T-helper 1 cell treated with Interleukin-12 subunit alpha and Interleukin-12 subunit beta and Interleukin-4 antibody, amounts not matched to agents 30 μg/mL and 1 μg/mL, for 36 hours (primary cell): ENCODE measurements around the gene AUTS2.

Source experiments
- H3K27ac Mint-ChIP-seq: one replicate; pipeline ENCODE4 v1.8.0; 2021; ENCODE audit warnings: mild to moderate bottlenecking, mixed read lengths
- H3K27me3 Mint-ChIP-seq: one replicate; pipeline ENCODE4 v1.8.0; 2021; ENCODE audit warnings: low read depth, mixed read lengths
- H3K36me3 Mint-ChIP-seq: one replicate; pipeline ENCODE4 v1.8.0; 2021; ENCODE audit warnings: low read depth, mixed read lengths
- H3K4me1 Mint-ChIP-seq: one replicate; pipeline ENCODE4 v1.8.0; 2021; ENCODE audit warnings: low read depth, mixed read lengths
- H3K4me3 Mint-ChIP-seq: one replicate; pipeline ENCODE4 v1.8.0; 2021; ENCODE audit warnings: mild to moderate bottlenecking, moderate library complexity, mixed read lengths
- H3K9me3 Mint-ChIP-seq: one replicate; pipeline ENCODE4 v1.8.0; 2021; ENCODE audit warnings: mixed read lengths

Gene AUTS2

DNA sequence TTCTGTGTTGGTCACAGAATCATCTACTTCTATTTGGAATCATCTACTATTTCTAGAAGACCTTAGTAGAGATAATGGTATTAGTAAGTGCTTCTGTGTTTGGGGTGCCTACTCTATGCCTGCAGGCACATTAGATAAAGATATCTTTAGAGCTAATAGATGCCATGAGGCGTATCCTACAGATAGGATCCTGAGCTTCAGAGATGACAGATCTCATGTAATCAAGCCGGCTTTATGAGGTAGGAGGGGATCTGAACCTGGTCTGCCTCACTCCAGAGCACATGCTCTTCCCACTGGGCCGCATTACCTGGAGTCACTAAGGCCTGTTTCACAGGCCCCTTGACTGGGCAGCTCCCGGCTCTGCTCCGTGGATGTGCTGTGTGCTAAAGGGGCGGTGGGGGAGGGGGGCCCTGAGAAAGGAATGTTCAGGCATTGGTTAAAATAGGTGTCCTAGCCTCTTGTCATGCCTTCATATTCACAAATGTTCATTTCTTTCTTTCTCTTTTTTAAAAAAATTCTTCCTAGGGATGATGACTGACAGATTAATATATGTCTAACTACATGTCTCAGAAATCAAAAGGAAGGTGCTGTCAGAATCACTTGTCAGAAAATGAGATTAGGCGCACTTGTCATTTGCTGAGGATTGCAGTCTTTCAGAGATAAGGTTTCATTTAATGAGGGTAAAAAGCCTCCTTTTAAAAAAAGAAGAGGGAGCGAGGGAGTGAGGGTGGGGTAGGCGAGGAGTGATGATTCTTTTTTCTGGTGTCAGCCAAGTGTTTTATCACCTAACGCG lies 1075.7 kb downstream of the AUTS2 start:
- no peaks in the 10 kb centered on the region for H3K36me3 Mint-ChIP-seq
- H3K27ac Mint-ChIP-seq: no peak overlapping the region
- no peak overlapping the region for H3K4me3 Mint-ChIP-seq
- H3K4me1 Mint-ChIP-seq: peaks cover 4% of the 10 kb centered on the region
- H3K9me3 Mint-ChIP-seq: peaks cover 3% of the 10 kb centered on the region
- H3K27me3 Mint-ChIP-seq: peaks cover 4% of the 10 kb centered on the region

DNA sequence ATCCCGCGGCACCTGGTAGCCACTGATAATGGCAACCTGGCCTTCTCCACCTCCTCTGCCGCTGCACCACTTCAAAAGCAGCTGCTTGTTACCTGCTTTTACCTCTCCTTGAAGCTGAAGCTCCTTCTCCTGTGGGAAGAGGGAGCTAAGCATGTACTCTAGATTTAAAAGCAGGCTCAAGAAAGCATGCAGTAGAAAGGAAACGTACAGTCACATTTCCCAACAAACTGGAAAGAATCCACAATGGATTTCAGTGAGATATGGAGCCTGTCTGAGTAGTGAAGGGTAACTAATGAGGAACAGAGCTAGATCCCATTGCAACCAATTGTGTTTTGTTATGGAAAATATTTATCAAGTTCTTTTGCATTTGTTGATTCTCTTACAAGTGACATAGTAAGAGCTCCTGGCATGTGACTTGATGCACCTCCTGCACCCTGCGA lies 1076.3 kb downstream of the AUTS2 start:
- H3K4me1 Mint-ChIP-seq: peaks cover 7% of the 10 kb centered on the region
- no peaks in the 10 kb centered on the region for H3K36me3 Mint-ChIP-seq
- H3K27ac Mint-ChIP-seq: no peak overlapping the region
- no peak overlapping the region for H3K4me3 Mint-ChIP-seq
- H3K27me3 Mint-ChIP-seq: peaks cover 4% of the 10 kb centered on the region
- H3K9me3 Mint-ChIP-seq: peaks cover 3% of the 10 kb centered on the region

DNA sequence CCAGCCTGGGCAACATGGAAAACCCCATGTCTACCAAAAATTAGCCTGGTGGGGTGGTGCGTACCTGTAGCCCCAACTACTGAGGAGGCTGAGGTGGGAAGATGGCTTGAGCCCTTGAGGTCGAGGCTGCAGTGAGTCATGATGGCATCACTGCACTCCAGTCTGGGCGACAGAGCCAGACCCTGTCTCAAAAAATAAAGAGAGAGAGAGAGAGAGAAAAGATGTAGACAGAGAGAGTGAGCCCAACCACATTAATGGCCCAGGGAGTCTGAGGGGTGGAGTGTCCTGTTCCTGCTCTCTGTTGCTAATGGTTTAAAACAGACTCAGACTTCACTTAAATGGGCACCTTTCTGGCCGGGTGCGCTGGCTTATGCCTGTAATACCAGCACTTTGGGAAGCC lies 1078.0 kb downstream of the AUTS2 start:
- H3K4me1 Mint-ChIP-seq: peaks cover 13% of the 10 kb centered on the region
- no peak overlapping the region for H3K27ac Mint-ChIP-seq
- peaks cover 4% of the 10 kb centered on the region for H3K27me3 Mint-ChIP-seq

DNA sequence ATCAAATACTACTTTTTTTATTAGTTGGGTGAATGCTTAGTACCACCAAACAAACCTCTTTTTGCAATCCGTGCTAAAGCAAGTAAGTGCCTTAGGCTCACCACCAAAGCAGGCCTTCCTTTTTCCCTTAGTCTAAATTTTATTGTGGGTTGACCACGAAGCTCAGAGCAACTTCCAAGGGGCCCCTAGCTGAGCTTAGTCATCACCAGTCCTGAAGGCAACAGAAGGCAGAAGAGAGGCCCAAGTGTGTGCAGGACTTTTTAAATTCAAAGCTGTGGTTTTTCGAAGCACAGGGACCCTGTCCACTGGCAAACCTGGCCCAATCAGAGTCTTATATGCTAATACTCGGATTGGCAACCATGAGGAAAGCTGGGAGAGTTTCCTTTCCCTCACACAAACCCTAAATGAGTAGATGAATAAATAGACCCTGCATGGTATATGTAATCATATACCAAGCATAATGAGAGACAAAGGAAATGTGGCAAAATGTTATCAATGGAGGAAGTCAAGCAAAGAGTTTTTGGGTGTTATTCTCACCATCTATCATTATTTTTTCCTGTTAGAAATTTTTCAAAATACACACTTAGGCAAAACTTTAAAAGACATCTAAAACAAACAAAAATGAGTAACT lies 1080.5 kb downstream of the AUTS2 start:
- peaks cover 4% of the 10 kb centered on the region for H3K27me3 Mint-ChIP-seq
- no peak overlapping the region for H3K4me3 Mint-ChIP-seq
- H3K36me3 Mint-ChIP-seq: no peaks in the 10 kb centered on the region
- peaks cover 22% of the 10 kb centered on the region for H3K4me1 Mint-ChIP-seq
- no peaks in the 10 kb centered on the region for H3K9me3 Mint-ChIP-seq
- H3K27ac Mint-ChIP-seq: peak overlapping the region; percentile 23

More for the DNA sequence above, 1078.0 kb downstream of the AUTS2 start:
- no peaks in the 10 kb centered on the region for H3K36me3 Mint-ChIP-seq
- H3K4me3 Mint-ChIP-seq: no peak overlapping the region
- peaks cover 3% of the 10 kb centered on the region for H3K9me3 Mint-ChIP-seq

DNA sequence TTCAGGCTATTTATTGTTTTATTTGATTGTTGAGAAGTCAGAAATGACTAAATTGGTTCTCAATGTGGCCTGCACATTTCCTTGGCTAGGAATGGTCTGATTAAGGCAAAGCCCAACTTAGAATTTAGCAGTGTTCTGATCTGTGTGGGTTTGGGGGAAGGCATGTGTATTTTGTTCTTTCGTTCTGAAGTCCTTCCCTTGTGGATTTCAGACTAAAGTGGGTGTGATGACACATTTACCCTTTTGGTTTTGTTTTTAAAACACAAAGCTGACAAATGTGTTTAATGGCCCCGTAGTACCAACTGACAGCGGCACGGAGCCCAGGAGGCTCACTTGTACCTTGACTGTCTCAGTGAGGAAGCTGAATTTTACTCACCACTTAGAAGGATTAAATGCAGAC lies 1081.4 kb downstream of the AUTS2 start:
- H3K9me3 Mint-ChIP-seq: no peaks in the 10 kb centered on the region
- H3K27me3 Mint-ChIP-seq: peaks cover 4% of the 10 kb centered on the region
- peaks cover 22% of the 10 kb centered on the region for H3K4me1 Mint-ChIP-seq
- H3K4me3 Mint-ChIP-seq: no peak overlapping the region
- H3K36me3 Mint-ChIP-seq: no peaks in the 10 kb centered on the region
- peak overlapping the region; percentile 46 for H3K27ac Mint-ChIP-seq

DNA sequence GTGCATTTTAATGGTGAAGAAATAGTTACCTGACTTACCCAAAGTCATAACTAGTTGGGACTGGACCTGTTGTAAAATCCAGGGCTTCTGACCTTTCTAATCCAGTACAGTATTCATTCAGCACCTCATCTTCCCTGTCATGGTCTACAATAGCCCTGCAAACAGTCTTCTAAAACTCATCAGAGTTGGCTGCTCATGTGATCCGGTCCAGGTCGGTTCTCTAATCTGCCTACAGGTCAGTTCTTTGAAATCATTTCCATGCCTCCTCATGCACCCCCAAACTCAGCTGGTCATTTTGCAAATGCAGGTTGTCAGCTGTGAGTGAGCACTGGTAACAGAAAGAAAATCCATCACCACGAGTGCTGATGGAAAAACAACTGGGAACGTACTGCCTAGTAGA lies 1082.0 kb downstream of the AUTS2 start:
- H3K27ac Mint-ChIP-seq: no peak overlapping the region
- no peaks in the 10 kb centered on the region for H3K9me3 Mint-ChIP-seq
- H3K27me3 Mint-ChIP-seq: peaks cover 4% of the 10 kb centered on the region
- no peaks in the 10 kb centered on the region for H3K36me3 Mint-ChIP-seq
- no peak overlapping the region for H3K4me3 Mint-ChIP-seq
- peaks cover 22% of the 10 kb centered on the region for H3K4me1 Mint-ChIP-seq

DNA sequence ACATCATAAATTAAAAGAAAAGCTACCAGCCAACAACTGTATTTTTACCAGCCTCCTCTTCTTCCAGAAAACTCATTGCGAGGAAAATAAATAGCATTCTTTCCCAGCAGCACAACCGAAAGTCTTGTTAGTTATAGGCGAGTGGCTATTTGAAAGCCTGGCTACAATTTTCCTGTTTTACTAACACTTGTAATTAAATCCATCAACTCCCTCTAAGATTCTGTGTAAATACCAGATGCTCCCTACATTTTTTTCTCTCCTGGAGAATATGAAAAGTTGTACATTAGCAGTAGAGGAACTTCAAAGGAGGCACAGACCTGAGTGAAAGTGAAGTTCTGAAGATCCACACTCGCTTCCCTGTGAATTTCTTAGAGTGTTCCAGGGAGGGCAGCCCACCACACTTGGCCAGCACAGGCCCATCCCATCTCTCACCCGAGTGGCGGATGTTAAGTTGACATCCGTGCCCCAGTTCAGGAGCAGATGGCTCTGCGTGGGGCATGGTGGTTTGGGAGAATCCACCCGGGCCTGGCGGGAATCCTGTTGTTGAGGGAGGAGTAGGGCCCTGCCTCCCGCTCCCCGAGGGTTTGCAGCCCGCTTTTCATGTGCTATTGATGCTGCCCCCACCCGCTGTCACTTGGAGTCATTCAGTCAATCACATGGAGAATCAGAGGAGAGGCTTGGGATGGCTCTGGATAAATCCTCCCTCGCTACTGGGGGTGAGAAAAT lies 1082.6 kb downstream of the AUTS2 start:
- Mint-ChIP-seq H3K4me1 (peaks cover 22% of the 10 kb centered on the region), H3K36me3 (no peaks in the 10 kb centered on the region), H3K9me3 (no peaks in the 10 kb centered on the region), H3K4me3 (no peak overlapping the region), H3K27ac (no peak overlapping the region), H3K27me3 (peaks cover 4% of the 10 kb centered on the region)

DNA sequence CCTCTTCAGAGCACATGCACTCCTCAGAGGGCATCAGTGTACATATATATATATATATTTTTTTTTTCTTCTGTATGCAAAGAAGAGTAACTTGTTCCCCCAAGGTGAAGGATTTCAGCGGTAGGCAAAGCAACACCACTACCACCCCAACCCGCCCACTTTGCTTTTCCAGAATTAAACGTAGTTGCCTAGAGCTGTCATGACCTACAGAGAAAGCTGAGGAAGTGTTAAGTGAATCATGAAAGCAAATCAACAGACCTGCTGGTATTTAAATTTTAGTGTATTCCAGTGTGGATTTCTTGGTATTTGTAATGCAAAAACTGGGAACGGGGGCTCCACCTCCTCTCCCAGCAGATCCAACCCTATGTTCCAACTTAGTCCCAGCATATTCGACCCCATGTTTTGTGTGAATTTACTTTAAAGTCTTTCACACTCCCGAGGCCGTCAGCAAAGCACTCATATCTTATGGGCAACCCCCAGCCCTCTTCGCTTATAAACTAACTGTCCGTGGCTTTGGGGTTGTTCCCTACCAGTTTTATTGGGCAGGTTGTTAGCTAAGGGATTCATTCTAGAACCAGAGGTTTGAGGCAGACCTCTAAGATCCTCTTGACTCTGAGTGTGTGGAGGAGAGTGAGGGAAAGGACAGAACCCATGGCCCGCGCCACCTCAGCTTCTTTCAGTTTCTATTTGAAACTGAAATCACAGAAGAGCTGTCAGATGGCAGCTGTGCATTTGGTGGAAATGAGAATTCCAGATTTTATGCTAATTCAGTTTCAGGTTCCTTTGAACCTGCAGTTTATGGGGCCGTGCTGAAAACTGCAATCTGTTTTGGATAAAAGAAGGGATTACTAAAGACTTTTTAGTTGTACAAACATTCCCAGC lies 1083.4 kb downstream of the AUTS2 start:
- peaks cover 4% of the 10 kb centered on the region for H3K27me3 Mint-ChIP-seq
- no peak overlapping the region for H3K4me3 Mint-ChIP-seq
- no peak overlapping the region for H3K27ac Mint-ChIP-seq
- H3K9me3 Mint-ChIP-seq: no peaks in the 10 kb centered on the region
- H3K36me3 Mint-ChIP-seq: no peaks in the 10 kb centered on the region
- peaks cover 22% of the 10 kb centered on the region for H3K4me1 Mint-ChIP-seq

DNA sequence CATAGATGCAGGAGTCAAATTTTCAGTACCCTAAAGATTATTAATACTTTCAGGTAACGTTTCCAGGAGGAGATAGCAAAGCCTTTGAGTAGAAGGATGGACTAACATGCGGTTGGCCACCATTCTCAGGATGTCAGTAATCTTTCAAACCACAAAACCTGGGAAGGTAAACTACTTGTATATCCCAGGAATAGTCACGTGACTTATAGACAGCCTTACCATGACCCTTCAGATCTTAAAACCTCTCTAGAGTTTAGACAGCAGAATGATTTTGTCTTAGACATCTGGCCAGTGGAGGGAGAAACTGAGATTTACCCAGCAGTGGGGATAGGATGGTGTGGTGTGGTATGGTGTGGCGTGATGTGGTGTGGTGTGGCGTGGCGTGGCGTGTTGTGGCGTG lies 1085.9 kb downstream of the AUTS2 start:
- Mint-ChIP-seq H3K4me1 (peaks cover 16% of the 10 kb centered on the region), H3K27ac (no peak overlapping the region), H3K9me3 (no peaks in the 10 kb centered on the region), H3K27me3 (no peaks in the 10 kb centered on the region), H3K4me3 (no peak overlapping the region), H3K36me3 (no peaks in the 10 kb centered on the region)

DNA sequence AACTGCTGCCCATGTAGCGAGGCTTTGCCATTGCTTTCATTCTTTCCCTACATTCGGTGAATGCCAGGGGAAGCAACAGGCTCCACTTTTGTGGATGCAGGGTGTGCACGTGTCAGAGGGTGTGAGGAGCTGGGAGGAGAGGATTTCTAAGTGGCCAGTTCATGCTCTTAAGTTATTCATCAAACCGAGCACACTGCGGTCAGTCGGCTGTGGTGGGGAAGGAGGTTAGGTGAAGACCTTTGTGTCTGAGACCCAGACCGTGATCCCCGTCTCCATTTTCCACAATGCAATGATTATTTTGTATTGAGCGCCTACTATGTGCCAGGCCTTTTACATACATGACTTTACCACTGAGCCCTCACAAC lies 1095.0 kb downstream of the AUTS2 start:
- peaks cover 4% of the 10 kb centered on the region for H3K4me1 Mint-ChIP-seq
- H3K27me3 Mint-ChIP-seq: peaks cover 53% of the 10 kb centered on the region
- H3K9me3 Mint-ChIP-seq: no peaks in the 10 kb centered on the region
- no peaks in the 10 kb centered on the region for H3K36me3 Mint-ChIP-seq
- no peak overlapping the region for H3K27ac Mint-ChIP-seq
- peak overlapping the region; percentile 35 for H3K4me3 Mint-ChIP-seq

DNA sequence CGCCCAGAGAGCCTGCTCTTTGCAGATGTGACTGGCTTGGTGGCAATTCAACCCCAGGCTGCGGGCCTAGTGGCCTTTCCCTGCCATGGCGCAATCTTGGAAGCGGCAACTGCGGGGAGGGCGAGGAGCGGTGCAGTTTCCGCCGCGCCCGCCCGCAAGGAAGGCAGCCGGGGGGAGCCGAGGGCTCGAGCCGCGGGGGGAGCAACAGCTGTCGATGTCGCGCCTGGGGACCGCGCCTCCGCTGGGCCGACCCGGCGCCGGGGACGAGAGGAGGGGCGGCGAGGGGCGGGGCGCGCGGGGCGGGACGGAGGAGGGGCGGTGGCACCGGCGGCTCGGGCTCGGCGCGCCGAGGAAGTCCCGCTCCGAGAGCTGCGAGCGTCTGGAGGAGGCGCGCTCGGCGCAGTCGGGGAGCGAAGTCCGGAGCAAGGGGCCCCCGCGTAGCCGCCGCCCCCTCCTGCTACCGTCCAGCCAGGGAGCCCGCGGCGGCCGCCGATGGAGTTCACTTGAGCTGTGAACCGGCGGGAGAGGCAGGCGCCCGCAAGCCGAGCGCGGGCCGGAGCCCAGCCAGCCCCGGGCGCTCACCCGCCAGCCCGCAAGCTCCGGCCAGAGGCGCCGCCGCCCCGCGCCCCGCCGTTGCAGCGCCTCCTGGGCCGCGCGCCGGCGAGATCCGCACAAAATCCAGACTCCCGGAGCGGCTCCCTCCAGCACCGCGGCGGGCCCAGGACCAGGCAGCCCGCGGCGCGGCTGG lies 1095.6 kb downstream of the AUTS2 start:
- Mint-ChIP-seq H3K27me3 (peaks cover 59% of the 10 kb centered on the region), H3K9me3 (no peaks in the 10 kb centered on the region), H3K36me3 (no peaks in the 10 kb centered on the region), H3K4me3 (peak overlapping the region; percentile 35), H3K4me1 (peaks cover 7% of the 10 kb centered on the region), H3K27ac (no peak overlapping the region)

DNA sequence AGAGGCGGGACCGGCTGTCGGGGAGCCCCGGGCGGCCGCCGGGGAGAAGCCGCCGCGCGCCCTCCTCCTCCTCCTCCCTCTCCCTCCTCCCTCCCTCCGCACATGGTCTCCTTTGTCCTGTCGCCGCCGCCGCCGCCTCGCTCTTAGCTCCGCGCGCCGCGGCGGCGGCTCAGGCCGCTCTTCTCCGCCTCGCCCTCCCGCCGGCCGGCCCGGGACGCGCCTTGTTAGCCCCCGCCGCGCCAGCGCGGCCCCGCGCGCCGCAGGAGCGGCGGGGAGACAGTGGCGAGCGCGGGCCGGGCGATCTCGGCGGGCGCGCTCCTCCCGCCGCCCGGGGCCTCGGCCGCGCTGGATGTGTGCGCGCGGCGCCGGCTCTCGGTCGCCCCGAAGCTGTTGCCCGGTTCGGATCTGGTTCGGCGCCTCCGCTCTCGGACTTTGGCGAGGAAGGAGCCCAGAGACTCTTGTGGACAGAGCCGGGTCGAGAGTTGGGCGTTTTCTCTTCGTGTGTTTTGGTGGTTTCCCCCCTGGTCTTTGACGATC lies 1096.2 kb downstream of the AUTS2 start:
- no peaks in the 10 kb centered on the region for H3K36me3 Mint-ChIP-seq
- no peak overlapping the region for H3K27ac Mint-ChIP-seq
- peaks cover 7% of the 10 kb centered on the region for H3K4me1 Mint-ChIP-seq
- H3K4me3 Mint-ChIP-seq: peak overlapping the region; percentile 67
- no peaks in the 10 kb centered on the region for H3K9me3 Mint-ChIP-seq
- peaks cover 59% of the 10 kb centered on the region for H3K27me3 Mint-ChIP-seq

DNA sequence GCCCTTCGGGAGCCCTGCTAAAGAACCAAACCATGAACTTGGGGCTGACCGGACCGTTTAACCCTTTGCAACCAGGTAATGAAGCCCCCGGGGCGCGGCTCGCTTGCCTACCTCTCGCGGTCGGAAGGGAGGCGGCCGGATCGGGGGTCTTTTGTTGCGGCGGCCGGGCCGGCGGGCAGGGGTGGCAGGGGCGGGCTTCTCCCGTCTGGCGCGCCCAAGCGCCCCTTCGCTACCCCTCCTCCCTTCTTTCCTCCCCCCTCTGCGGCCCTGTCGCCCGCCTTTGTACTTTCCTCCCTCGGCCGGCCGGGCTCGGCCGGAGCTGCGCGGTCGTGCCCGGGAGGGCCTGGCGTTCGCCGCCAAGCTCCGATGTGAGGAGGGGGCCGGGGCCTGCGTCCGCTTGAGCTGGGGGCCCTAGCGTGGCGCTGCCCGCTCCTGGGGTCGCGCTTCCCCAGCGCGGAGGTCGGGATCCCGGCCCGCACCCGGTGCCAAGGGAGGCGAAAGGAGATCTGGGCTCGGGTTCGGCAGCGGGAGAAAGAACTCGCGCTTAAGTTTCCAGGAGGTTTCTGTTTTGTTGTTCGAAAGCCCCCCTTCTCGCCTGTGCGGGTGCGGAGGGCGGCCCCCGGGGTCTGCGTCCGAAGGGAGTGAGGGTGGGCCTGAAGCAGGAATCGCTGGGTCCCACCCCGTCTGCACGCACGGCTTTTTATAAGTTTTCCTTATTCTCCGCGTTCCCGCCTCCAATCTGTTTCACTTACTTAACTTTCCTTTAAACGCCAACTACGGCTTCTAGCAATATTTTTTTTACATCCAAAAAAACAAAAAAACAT lies 1096.9 kb downstream of the AUTS2 start:
- Mint-ChIP-seq H3K4me3 (peak overlapping the region; percentile 88), H3K36me3 (no peaks in the 10 kb centered on the region), H3K9me3 (no peaks in the 10 kb centered on the region), H3K27me3 (peaks cover 59% of the 10 kb centered on the region), H3K27ac (peak overlapping the region; percentile 62), H3K4me1 (peaks cover 7% of the 10 kb centered on the region)
